HL-60 (cell line): Measurements from ENCODE around the gene PRSS27.

Experiments used
- CTCF ChIP-seq: IDR thresholded peaks from one replicate; pipeline ENCODE4 v1.5.1; 2011; ENCODE audit warnings: low read length, control low read depth, inconsistent platforms; ENCODE audit not compliant: insufficient read depth
- POLR2AphosphoS5 ChIP-seq: IDR thresholded peaks from 2 replicates; pipeline ENCODE4 v1.6.1; 2012; ENCODE audit warnings: low read depth
- REST ChIP-seq: IDR thresholded peaks from 2 replicates; pipeline ENCODE4 v1.6.1; 2012; ENCODE audit warnings: low read depth; ENCODE audit not compliant: insufficient replicate concordance

- TF ChIP-seq CTCF, result no peak
- TF ChIP-seq REST, result no peak
- no peak for TF ChIP-seq POLR2AphosphoS5
Measured at GRCh38 chr16:2744711-2745110, 24.7 kb upstream of the PRSS27 start.
